H54 (cell line): ENCODE results near the gene CITED1.

Source experiments
- DNase-seq: peaks from one replicate; pipeline ENCODE4 v3.0.0; 2011; ENCODE audit warnings: low spot score, mixed read lengths; ENCODE audit not compliant: insufficient read length
- FAIRE-seq: peaks from 3 replicates; lab custom pipeline; 2011; peaks lifted over from hg19 to GRCh38; lab: Jason Lieb, UNC
- POLR2A ChIP-seq: IDR thresholded peaks from 2 replicates; pipeline ENCODE4 v1.6.1; 2011; ENCODE audit warnings: low read depth, mild to moderate bottlenecking, low read length

Gene CITED1

GRCh38 chrX:72301781-72302180 is 3.9 kb downstream of the CITED1 start:
- TF ChIP-seq POLR2A = no peak
- FAIRE-seq (no peak), DNase-seq (no peak)

GRCh38 chrX:72299891-72300630 is 5.7 kb downstream of the CITED1 start:
- no peak for TF ChIP-seq POLR2A
- FAIRE-seq = no peak

GRCh38 chrX:72297953-72298730 is 7.6 kb downstream of the CITED1 start:
- no peak for DNase-seq
- no peak for FAIRE-seq
- no peak for TF ChIP-seq POLR2A

More at GRCh38 chrX:72299891-72300630, 5.7 kb downstream of the CITED1 start:
- no peak for DNase-seq

GRCh38 chrX:72296991-72297390 is 8.7 kb downstream of the CITED1 start:
- DNase-seq (no peak), FAIRE-seq (no peak)
- TF ChIP-seq POLR2A = no peak

- TF ChIP-seq POLR2A = no peak
- DNase-seq (no peak), FAIRE-seq (no peak)
Observed at GRCh38 chrX:72295745-72296144, 10.0 kb downstream of the CITED1 start.

- DNase-seq (no peak), FAIRE-seq (no peak)
- TF ChIP-seq POLR2A = no peak
Observed at GRCh38 chrX:72294497-72294896, 11.2 kb downstream of the CITED1 start.

GRCh38 chrX:72282302-72282701 is 23.4 kb downstream of the CITED1 start:
- DNase-seq (no peak), FAIRE-seq (no peak)
- TF ChIP-seq POLR2A = no peak

- no peak for FAIRE-seq
- no peak for TF ChIP-seq POLR2A
- peak; percentile 29 for DNase-seq
Observed at GRCh38 chrX:72280321-72280845, 25.3 kb downstream of the CITED1 start.

- no peak for DNase-seq
Observed at GRCh38 chrX:72276478-72276953, 29.2 kb downstream of the CITED1 start.

GRCh38 chrX:72274526-72274925 is 31.2 kb downstream of the CITED1 start:
- TF ChIP-seq POLR2A = no peak
- no peak for FAIRE-seq

More at GRCh38 chrX:72276478-72276953, 29.2 kb downstream of the CITED1 start:
- no peak for TF ChIP-seq POLR2A
- FAIRE-seq = no peak

GRCh38 chrX:72273718-72274117 is 32.0 kb downstream of the CITED1 start:
- FAIRE-seq (no peak), DNase-seq (no peak)
- no peak for TF ChIP-seq POLR2A

More at GRCh38 chrX:72274526-72274925, 31.2 kb downstream of the CITED1 start:
- DNase-seq = no peak

GRCh38 chrX:72272868-72273267 is 32.8 kb downstream of the CITED1 start:
- DNase-seq (peak; percentile 33), FAIRE-seq (peak; percentile 92)
- TF ChIP-seq POLR2A = no peak

GRCh38 chrX:72271812-72272211 is 33.9 kb downstream of the CITED1 start:
- FAIRE-seq = no peak
- TF ChIP-seq POLR2A = no peak
- no peak for DNase-seq
